Measurements from ENCODE around the gene FAM222B. TPM values are rescaled to one million over a fixed set of nuclear protein-coding genes. Genes with fewer than 3 reads are reported as not detected.

FAM222B gene
- total RNA-seq, 1 experiment from 2014 or later: 9.6 TPM

DNA sequence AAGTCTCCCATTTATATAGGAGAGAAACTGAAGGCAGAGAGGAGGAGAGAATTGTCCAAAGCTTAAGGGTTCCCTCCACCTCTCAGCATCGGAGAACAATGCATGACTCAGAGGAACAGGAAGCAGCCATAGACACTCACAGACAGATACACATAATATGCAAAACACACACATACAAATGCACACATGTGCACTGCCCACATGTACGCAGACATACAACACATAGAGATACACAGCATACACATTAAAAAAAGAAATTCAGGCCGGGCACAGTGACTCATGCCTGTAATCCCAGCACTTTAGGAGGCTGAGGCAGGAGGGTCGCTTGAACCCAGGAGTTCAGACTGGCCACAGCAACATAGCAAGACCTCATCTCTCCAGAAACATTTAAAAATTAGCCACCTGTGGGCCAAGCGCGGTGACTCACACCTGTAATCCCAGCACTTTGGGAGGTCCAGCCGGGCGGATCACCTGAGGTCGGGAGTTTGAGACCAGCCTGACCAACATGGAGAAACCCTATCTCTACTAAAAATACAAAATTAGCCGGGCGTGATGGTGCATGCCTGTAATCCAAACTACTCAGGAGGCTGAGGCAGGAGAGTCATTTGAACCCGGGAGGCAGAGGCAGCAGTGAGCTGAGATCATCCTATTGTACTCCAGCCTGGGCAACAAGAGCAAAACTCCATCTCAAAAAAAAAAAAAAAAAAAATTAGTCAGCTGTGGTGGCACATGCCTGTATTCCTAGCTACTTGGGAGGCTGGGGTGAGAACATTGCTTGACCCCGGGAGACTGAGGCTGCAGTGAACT lies 23.6 kb upstream of the FAM222B start:
- H3K4me2 ChIP-seq (ENCODE audit: low read depth, low read length, poor library complexity, severe bottlenecking): no peak overlapping the region
- H3K9me2 ChIP-seq (replicated peaks; ENCODE audit: insufficient read depth, low read length): no peaks in the 10 kb centered on the region
- H2AFZ ChIP-seq (ENCODE audit: low read length): no peak overlapping the region
- no peaks in the 10 kb centered on the region for H3K9me3 ChIP-seq (ENCODE audit: low read length)
- no peak overlapping the region for H3K4me3 ChIP-seq (ENCODE audit: low read length)
- H3K27me3 ChIP-seq (ENCODE audit: low read length): no peaks in the 10 kb centered on the region
- no peaks in the 10 kb centered on the region for H4K20me1 ChIP-seq (ENCODE audit: insufficient read depth, low read depth, low read length)
- H3K4me1 ChIP-seq (ENCODE audit: low read length): peaks cover 6% of the 10 kb centered on the region
- H3K27ac ChIP-seq (ENCODE audit: low read length): no peak overlapping the region
- no peak overlapping the region for H3K9ac ChIP-seq (ENCODE audit: low read length)
- no peak for DNase-seq
- H3K36me3 ChIP-seq (ENCODE audit: insufficient read depth, low read length): no peaks in the 10 kb centered on the region
- no peaks in the 10 kb centered on the region for H3K79me2 ChIP-seq (ENCODE audit: low read length)

- H3K4me2 ChIP-seq (ENCODE audit: low read depth, low read length, poor library complexity, severe bottlenecking): no peak overlapping the region
Measured at GRCh38 chr17:28864991-28865849, 22.6 kb upstream of the FAM222B start.

GRCh38 chr17:28863953-28864352 lies 21.4 kb upstream of the FAM222B start:
- Histone ChIP-seq H3K9ac (ENCODE audit: low read length) (no peak overlapping the region), H2AFZ (ENCODE audit: low read length) (no peak overlapping the region), H3K36me3 (ENCODE audit: insufficient read depth, low read length) (peaks cover 2% of the 10 kb centered on the region; the same call in 1 of the 2 replicates), H3K4me1 (ENCODE audit: low read length) (peaks cover 6% of the 10 kb centered on the region), H3K9me3 (ENCODE audit: low read length) (no peaks in the 10 kb centered on the region), H4K20me1 (ENCODE audit: insufficient read depth, low read depth, low read length) (no peaks in the 10 kb centered on the region), H3K4me3 (ENCODE audit: low read length) (no peak overlapping the region), H3K9me2 (replicated peaks; ENCODE audit: insufficient read depth, low read length) (no peaks in the 10 kb centered on the region), H3K27me3 (ENCODE audit: low read length) (no peaks in the 10 kb centered on the region), H3K4me2 (ENCODE audit: low read depth, low read length, poor library complexity, severe bottlenecking) (no peak overlapping the region), H3K79me2 (ENCODE audit: low read length) (no peaks in the 10 kb centered on the region), H3K27ac (ENCODE audit: low read length) (no peak overlapping the region)
- no peak for DNase-seq

More at GRCh38 chr17:28864991-28865849, 22.6 kb upstream of the FAM222B start:
- H3K9me2 ChIP-seq (replicated peaks; ENCODE audit: insufficient read depth, low read length): no peaks in the 10 kb centered on the region
- no peaks in the 10 kb centered on the region for H3K79me2 ChIP-seq (ENCODE audit: low read length)
- no peak overlapping the region for H3K27ac ChIP-seq (ENCODE audit: low read length)
- H3K4me3 ChIP-seq (ENCODE audit: low read length): no peak overlapping the region
- H3K9me3 ChIP-seq (ENCODE audit: low read length): no peaks in the 10 kb centered on the region
- H3K9ac ChIP-seq (ENCODE audit: low read length): no peak overlapping the region
- no peak overlapping the region for H2AFZ ChIP-seq (ENCODE audit: low read length)
- H3K36me3 ChIP-seq (ENCODE audit: insufficient read depth, low read length): no peaks in the 10 kb centered on the region
- H3K4me1 ChIP-seq (ENCODE audit: low read length): peaks cover 6% of the 10 kb centered on the region
- no peaks in the 10 kb centered on the region for H4K20me1 ChIP-seq (ENCODE audit: insufficient read depth, low read depth, low read length)
- no peak for DNase-seq
- no peaks in the 10 kb centered on the region for H3K27me3 ChIP-seq (ENCODE audit: low read length)

- no peak overlapping the region for H3K27ac ChIP-seq (ENCODE audit: low read length)
- no peaks in the 10 kb centered on the region for H3K9me3 ChIP-seq (ENCODE audit: low read length)
- DNase-seq: no peak
- peaks cover 7% of the 10 kb centered on the region; the same call in 1 of the 2 replicates for H3K36me3 ChIP-seq (ENCODE audit: insufficient read depth, low read length)
- H4K20me1 ChIP-seq (ENCODE audit: insufficient read depth, low read depth, low read length): no peaks in the 10 kb centered on the region
- H2AFZ ChIP-seq (ENCODE audit: low read length): no peak overlapping the region
- no peak overlapping the region for H3K4me3 ChIP-seq (ENCODE audit: low read length)
- no peak overlapping the region for H3K9ac ChIP-seq (ENCODE audit: low read length)
- H3K4me2 ChIP-seq (ENCODE audit: low read depth, low read length, poor library complexity, severe bottlenecking): no peak overlapping the region
- H3K4me1 ChIP-seq (ENCODE audit: low read length): peaks cover 6% of the 10 kb centered on the region
- no peaks in the 10 kb centered on the region for H3K27me3 ChIP-seq (ENCODE audit: low read length)
- H3K79me2 ChIP-seq (ENCODE audit: low read length): no peaks in the 10 kb centered on the region
- H3K9me2 ChIP-seq (replicated peaks; ENCODE audit: insufficient read depth, low read length): no peaks in the 10 kb centered on the region
Measured at GRCh38 chr17:28862561-28862960, 20.0 kb upstream of the FAM222B start.

GRCh38 chr17:28861393-28862203 lies 19.0 kb upstream of the FAM222B start:
- Histone ChIP-seq H4K20me1 (ENCODE audit: insufficient read depth, low read depth, low read length) (no peaks in the 10 kb centered on the region), H3K4me3 (ENCODE audit: low read length) (no peak overlapping the region), H3K4me1 (ENCODE audit: low read length) (peaks cover 6% of the 10 kb centered on the region), H2AFZ (ENCODE audit: low read length) (no peak overlapping the region), H3K9ac (ENCODE audit: low read length) (no peak overlapping the region), H3K4me2 (ENCODE audit: low read depth, low read length, poor library complexity, severe bottlenecking) (no peak overlapping the region), H3K27me3 (ENCODE audit: low read length) (no peaks in the 10 kb centered on the region), H3K27ac (ENCODE audit: low read length) (no peak overlapping the region), H3K9me2 (replicated peaks; ENCODE audit: insufficient read depth, low read length) (no peaks in the 10 kb centered on the region), H3K36me3 (ENCODE audit: insufficient read depth, low read length) (peaks cover 7% of the 10 kb centered on the region; the same call in 1 of the 2 replicates), H3K9me3 (ENCODE audit: low read length) (no peaks in the 10 kb centered on the region), H3K79me2 (ENCODE audit: low read length) (no peaks in the 10 kb centered on the region)
- DNase-seq: no peak

DNA sequence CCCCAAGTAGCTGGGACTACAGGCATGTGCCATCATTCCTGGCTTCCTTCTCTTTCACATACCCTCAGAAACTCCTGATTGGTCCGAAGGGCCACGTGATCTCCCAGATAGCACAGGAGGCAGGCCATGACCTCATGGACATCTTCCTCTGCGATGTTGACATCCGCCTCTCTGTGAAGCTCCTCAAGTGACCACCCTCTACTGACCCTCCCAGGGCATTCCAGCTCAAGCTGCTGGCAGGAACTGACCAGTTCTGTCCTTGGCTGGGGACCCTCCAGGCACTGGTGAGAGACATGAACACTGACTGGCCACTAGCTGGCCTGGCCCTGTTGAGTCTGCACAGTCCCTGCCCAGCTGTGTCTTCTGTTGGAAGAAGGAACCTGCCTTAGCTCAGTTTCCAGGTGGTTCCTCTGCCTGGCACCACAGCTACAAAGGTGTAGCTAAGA lies 17.8 kb upstream of the FAM222B start:
- Histone ChIP-seq H3K9me3 (ENCODE audit: low read length) (no peaks in the 10 kb centered on the region), H3K27ac (ENCODE audit: low read length) (no peak overlapping the region), H3K79me2 (ENCODE audit: low read length) (peaks cover 10% of the 10 kb centered on the region), H3K4me1 (ENCODE audit: low read length) (peaks cover 10% of the 10 kb centered on the region), H2AFZ (ENCODE audit: low read length) (no peak overlapping the region), H4K20me1 (ENCODE audit: insufficient read depth, low read depth, low read length) (no peaks in the 10 kb centered on the region), H3K9me2 (replicated peaks; ENCODE audit: insufficient read depth, low read length) (no peaks in the 10 kb centered on the region), H3K27me3 (ENCODE audit: low read length) (no peaks in the 10 kb centered on the region), H3K4me3 (ENCODE audit: low read length) (no peak overlapping the region), H3K36me3 (ENCODE audit: insufficient read depth, low read length) (peaks cover 10% of the 10 kb centered on the region; the same call in 1 of the 2 replicates), H3K9ac (ENCODE audit: low read length) (no peak overlapping the region), H3K4me2 (ENCODE audit: low read depth, low read length, poor library complexity, severe bottlenecking) (no peak overlapping the region)
- DNase-seq: no peak

GRCh38 chr17:28858801-28859355 lies 16.3 kb upstream of the FAM222B start:
- no peaks in the 10 kb centered on the region for H3K9me3 ChIP-seq (ENCODE audit: low read length)

More at GRCh38 chr17:28858801-28859355, 16.3 kb upstream of the FAM222B start:
- no peaks in the 10 kb centered on the region for H3K27me3 ChIP-seq (ENCODE audit: low read length)
- no peak overlapping the region for H3K9ac ChIP-seq (ENCODE audit: low read length)
- peaks cover 10% of the 10 kb centered on the region; the same call in 1 of the 2 replicates for H3K36me3 ChIP-seq (ENCODE audit: insufficient read depth, low read length)
- H3K4me3 ChIP-seq (ENCODE audit: low read length): no peak overlapping the region
- H3K4me2 ChIP-seq (ENCODE audit: low read depth, low read length, poor library complexity, severe bottlenecking): no peak overlapping the region
- DNase-seq: no peak
- H4K20me1 ChIP-seq (ENCODE audit: insufficient read depth, low read depth, low read length): no peaks in the 10 kb centered on the region
- H3K27ac ChIP-seq (ENCODE audit: low read length): no peak overlapping the region
- no peaks in the 10 kb centered on the region for H3K9me2 ChIP-seq (replicated peaks; ENCODE audit: insufficient read depth, low read length)
- H3K79me2 ChIP-seq (ENCODE audit: low read length): peaks cover 15% of the 10 kb centered on the region
- H3K4me1 ChIP-seq (ENCODE audit: low read length): peaks cover 17% of the 10 kb centered on the region
- no peak overlapping the region for H2AFZ ChIP-seq (ENCODE audit: low read length)

Data from Karpas-422 (cell line).